ENCODE results near the gene SLC9A6. TPM values are rescaled to one million over a fixed set of nuclear protein-coding genes. Genes with fewer than 3 reads are reported as not detected.
A peak's percentile ranks its signal among the peaks of the same experiment; 100 is the strongest.

SLC9A6 gene
- total and polyA plus RNA-seq, 2 donors (not counting 3 experiments of a cell fraction or from before 2014, with no cell fraction given) = 8.1 to 15.5 TPM

- Histone ChIP-seq H3K9me1 (replicated peaks; ENCODE audit: control insufficient read depth, extremely low read depth, insufficient read depth, low read length) (no peaks in the 10 kb centered on the region), H3K27ac (ENCODE audit: insufficient read depth, low read depth, low read length) (no peak overlapping the region), H3K9ac (replicated peaks; ENCODE audit: extremely low read depth, insufficient read depth, low read length) (no peak overlapping the region), H3K4me1 (ENCODE audit: control insufficient read depth, extremely low read depth, insufficient read depth, low read length) (peaks cover 18% of the 10 kb centered on the region), H3K9me3 (replicated peaks; ENCODE audit: control insufficient read depth, insufficient read depth, low read length) (no peaks in the 10 kb centered on the region), H3K27me3 (ENCODE audit: control insufficient read depth in 2 of 2, insufficient read depth in 2 of 2, low read length in 2 of 2) (no peaks in the 10 kb centered on the region), H4K20me1 (replicated peaks; ENCODE audit: control insufficient read depth, extremely low read depth, insufficient read depth, low read length) (no peaks in the 10 kb centered on the region), H3K36me3 (ENCODE audit: control insufficient read depth in 2 of 2, extremely low read depth in 1 of 2, insufficient read depth in 2 of 2, low read length in 2 of 2) (no peaks in the 10 kb centered on the region), H3K4me2 (ENCODE audit: insufficient read depth, low read length) (no peak overlapping the region), H3K4me3 (replicated peaks in 1 of 3; ENCODE audit: insufficient read depth in 1 of 3, low read depth in 1 of 3, low read length in 3 of 3) (no peak overlapping the region), H3K79me2 (ENCODE audit: control insufficient read depth, insufficient read depth, low read length) (no peaks in the 10 kb centered on the region), H2AFZ (ENCODE audit: low read depth, low read length) (no peak overlapping the region)
- intact Hi-C loops (cut with micrococcal nuclease) (loop anchor here (1.0 to 10.0 kb wide), 4 partner anchors 134 to 466 kb away; partner anchors contain the start of gene HTATSF1), dilution Hi-C loops (cut with MboI; ENCODE audit: extremely low pct_ligation_motif_present, low sequenced_read_pairs) (no loop called here)
- ChIA-PET CTCF (interaction anchor here (0.5 to 7.0 kb wide), 66 partner anchors 9 to 668 kb away, joined by 3 to 269 read pairs (median 5); partner anchors contain the start of genes FHL1, HTATSF1, MAP7D3 and MMGT1), POLR2A (interaction anchor here (0.5 to 1.1 kb wide), 3 partner anchors 28 to 188 kb away, joined by 3 to 4 read pairs (median 3); no protein-coding TSS in a partner anchor)
- DNase-seq (ENCODE audit: low read depth, low spot score) = peak; percentile 67
- FAIRE-seq = peak; percentile 43
- BruUV-seq (replicated peaks) = no TSS peak
- TF ChIP-seq GATA2 (IDR thresholded peaks at IDR 0.05; ENCODE audit: insufficient read depth, insufficient read length, low read depth, low read length) (no peak), CTCF (IDR thresholded peaks at IDR 0.05; ENCODE audit: extremely low read depth in 1 of 2, insufficient read depth in 1 of 2, low read depth in 1 of 2, low read length in 2 of 2) (peak; percentile 21 to 24)
These were observed 43.2 kb downstream of the SLC9A6 start for GRCh38 chrX:136028383-136028984.

GRCh38 chrX:136029766-136030165 lies 44.5 kb downstream of the SLC9A6 start:
- Histone ChIP-seq H3K79me2 (ENCODE audit: control insufficient read depth, insufficient read depth, low read length) (no peaks in the 10 kb centered on the region), H3K36me3 (ENCODE audit: control insufficient read depth in 2 of 2, extremely low read depth in 1 of 2, insufficient read depth in 2 of 2, low read length in 2 of 2) (no peaks in the 10 kb centered on the region), H3K9ac (replicated peaks; ENCODE audit: extremely low read depth, insufficient read depth, low read length) (peak overlapping the region; percentile 68), H4K20me1 (replicated peaks; ENCODE audit: control insufficient read depth, extremely low read depth, insufficient read depth, low read length) (no peaks in the 10 kb centered on the region), H3K27ac (ENCODE audit: insufficient read depth, low read depth, low read length) (peak overlapping the region; percentile 87), H3K27me3 (ENCODE audit: control insufficient read depth in 2 of 2, insufficient read depth in 2 of 2, low read length in 2 of 2) (no peaks in the 10 kb centered on the region), H3K9me1 (replicated peaks; ENCODE audit: control insufficient read depth, extremely low read depth, insufficient read depth, low read length) (no peaks in the 10 kb centered on the region), H3K4me3 (replicated peaks in 1 of 3; ENCODE audit: insufficient read depth in 1 of 3, low read depth in 1 of 3, low read length in 3 of 3) (no peak overlapping the region), H3K4me1 (ENCODE audit: control insufficient read depth, extremely low read depth, insufficient read depth, low read length) (peaks cover 18% of the 10 kb centered on the region), H2AFZ (ENCODE audit: low read depth, low read length) (no peak overlapping the region), H3K9me3 (replicated peaks; ENCODE audit: control insufficient read depth, insufficient read depth, low read length) (no peaks in the 10 kb centered on the region), H3K4me2 (ENCODE audit: insufficient read depth, low read length) (no peak overlapping the region)
- no peak for FAIRE-seq
- dilution Hi-C loops (cut with MboI; ENCODE audit: extremely low pct_ligation_motif_present, low sequenced_read_pairs) (no loop called here), intact Hi-C loops (cut with micrococcal nuclease) (loop anchor here (1.0 to 10.0 kb wide), 6 partner anchors 26 to 548 kb away; partner anchors contain the start of genes FHL1 and HTATSF1)
- TF ChIP-seq MAX (IDR thresholded peaks at IDR 0.05; ENCODE audit: insufficient read depth, insufficient read length) (no peak), FOS (IDR thresholded peaks at IDR 0.05; ENCODE audit: borderline replicate concordance, insufficient read depth, low read length) (no peak), JUN (IDR thresholded peaks at IDR 0.05; ENCODE audit: borderline replicate concordance, insufficient read depth, insufficient read length, low read depth) (no peak), EZH2 (IDR thresholded peaks at IDR 0.05; ENCODE audit: borderline replicate concordance, low read depth, low read length, severe bottlenecking) (no peak)
- POLR2A ChIA-PET = interaction anchor here (0.6 kb wide), 1 partner anchor 182 kb away, joined by 3 read pairs; no protein-coding TSS in a partner anchor
- no TSS peak for BruUV-seq (replicated peaks)
- CTCF ChIA-PET = interaction anchor here (0.9 to 7.0 kb wide), 8 partner anchors 35 to 665 kb away, joined by 3 to 269 read pairs (median 7); no protein-coding TSS in a partner anchor
- no peak for DNase-seq (ENCODE audit: low read depth, low spot score)

Measured in endothelial cell of umbilical vein (primary cell).